ENCODE results near the gene LDLRAD4.
A peak's percentile ranks its signal among the peaks of the same experiment; 100 is the strongest.

LDLRAD4 gene

DNA sequence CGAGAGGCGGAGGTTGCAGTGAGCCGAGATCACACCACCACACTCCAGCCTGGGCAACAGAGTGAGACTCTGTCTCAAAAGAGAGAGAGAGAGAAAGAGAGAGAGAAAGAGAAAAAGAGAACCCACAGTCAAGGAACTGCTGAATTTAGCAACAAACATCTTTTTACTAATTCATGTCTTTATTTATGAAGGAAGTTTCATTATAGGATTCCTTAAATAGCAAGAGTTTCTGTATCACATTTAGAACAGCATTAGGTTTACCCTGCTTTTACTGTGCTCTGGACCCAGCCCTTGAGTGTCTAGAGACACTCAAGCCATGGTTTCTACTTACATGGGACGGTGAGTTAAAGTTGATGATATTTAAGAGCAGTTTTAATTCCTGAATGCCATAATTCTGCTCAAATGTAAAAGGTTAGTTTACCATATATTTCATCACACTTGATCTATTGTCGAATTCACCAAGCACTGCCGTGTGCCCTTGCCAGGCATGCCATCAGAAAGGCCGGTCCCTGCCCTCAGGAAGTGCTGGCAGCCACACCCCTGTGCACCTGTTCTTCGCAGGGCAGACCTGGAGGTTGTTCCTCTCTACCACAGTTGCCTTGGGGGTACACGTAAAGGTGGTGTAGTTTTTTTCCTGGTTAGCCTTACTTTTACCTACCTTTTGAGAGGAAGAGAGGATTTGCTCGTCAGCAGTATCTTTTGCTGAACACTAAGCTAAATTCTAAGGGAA, 153.3 kb downstream of the LDLRAD4 start:
- Histone ChIP-seq H3K36me3 (no peaks in the 10 kb centered on the region), H3K27ac (no peak overlapping the region), H3K4me3 (ENCODE audit: low read depth, low read length) (no peak overlapping the region), H3K27me3 (ENCODE audit: insufficient read depth, low read depth, severe bottlenecking) (no peaks in the 10 kb centered on the region), H3K9me3 (ENCODE audit: severe bottlenecking) (no peaks in the 10 kb centered on the region)
- TF ChIP-seq, protein P1, sequence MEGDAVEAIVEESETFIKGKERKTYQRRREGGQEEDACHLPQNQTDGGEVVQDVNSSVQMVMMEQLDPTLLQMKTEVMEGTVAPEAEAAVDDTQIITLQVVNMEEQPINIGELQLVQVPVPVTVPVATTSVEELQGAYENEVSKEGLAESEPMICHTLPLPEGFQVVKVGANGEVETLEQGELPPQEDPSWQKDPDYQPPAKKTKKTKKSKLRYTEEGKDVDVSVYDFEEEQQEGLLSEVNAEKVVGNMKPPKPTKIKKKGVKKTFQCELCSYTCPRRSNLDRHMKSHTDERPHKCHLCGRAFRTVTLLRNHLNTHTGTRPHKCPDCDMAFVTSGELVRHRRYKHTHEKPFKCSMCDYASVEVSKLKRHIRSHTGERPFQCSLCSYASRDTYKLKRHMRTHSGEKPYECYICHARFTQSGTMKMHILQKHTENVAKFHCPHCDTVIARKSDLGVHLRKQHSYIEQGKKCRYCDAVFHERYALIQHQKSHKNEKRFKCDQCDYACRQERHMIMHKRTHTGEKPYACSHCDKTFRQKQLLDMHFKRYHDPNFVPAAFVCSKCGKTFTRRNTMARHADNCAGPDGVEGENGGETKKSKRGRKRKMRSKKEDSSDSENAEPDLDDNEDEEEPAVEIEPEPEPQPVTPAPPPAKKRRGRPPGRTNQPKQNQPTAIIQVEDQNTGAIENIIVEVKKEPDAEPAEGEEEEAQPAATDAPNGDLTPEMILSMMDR (IDR thresholded peaks at IDR 0.05; ENCODE audit: low read depth, low read length): no peak
- DNase-seq: no peak

DNA sequence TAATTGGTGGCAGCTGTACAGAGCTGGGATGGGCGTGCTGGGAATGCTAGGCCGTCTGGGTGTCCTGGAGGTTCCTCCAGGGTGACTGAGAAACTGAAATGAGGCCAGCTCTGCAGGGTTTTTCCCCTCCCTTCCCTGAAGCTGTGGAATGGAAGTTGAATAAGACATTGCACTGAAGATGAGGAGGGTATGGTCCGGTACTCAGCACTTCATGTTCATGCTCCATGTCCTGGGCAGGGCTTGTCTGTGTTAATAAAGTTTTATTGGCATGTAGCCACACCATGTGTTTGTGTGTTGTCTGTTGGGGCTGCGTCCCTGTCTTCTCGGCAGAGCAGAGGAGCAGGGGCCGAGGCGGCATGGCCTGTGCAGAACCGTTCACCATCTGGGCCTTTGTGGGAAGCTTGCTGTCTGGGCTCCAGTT, 154.0 kb downstream of the LDLRAD4 start:
- TF ChIP-seq, protein P1 (IDR thresholded peaks at IDR 0.05; ENCODE audit: low read depth, low read length): no peak
- no peaks in the 10 kb centered on the region for H3K27me3 ChIP-seq (ENCODE audit: insufficient read depth, low read depth, severe bottlenecking)
- no peaks in the 10 kb centered on the region for H3K36me3 ChIP-seq
- no peaks in the 10 kb centered on the region for H3K9me3 ChIP-seq (ENCODE audit: severe bottlenecking)
- no peak overlapping the region for H3K4me3 ChIP-seq (ENCODE audit: low read depth, low read length)
- no peak overlapping the region for H3K27ac ChIP-seq
- no peak for DNase-seq

GRCh38 chr18:13374096-13374467, 155.5 kb downstream of the LDLRAD4 start:
- no peaks in the 10 kb centered on the region for H3K27me3 ChIP-seq (ENCODE audit: insufficient read depth, low read depth, severe bottlenecking)
- TF ChIP-seq, protein P1 (IDR thresholded peaks at IDR 0.05; ENCODE audit: low read depth, low read length): no peak
- H3K4me3 ChIP-seq (ENCODE audit: low read depth, low read length): no peak overlapping the region
- H3K36me3 ChIP-seq: no peaks in the 10 kb centered on the region
- no peak for DNase-seq
- H3K27ac ChIP-seq: no peak overlapping the region
- H3K9me3 ChIP-seq (ENCODE audit: severe bottlenecking): no peaks in the 10 kb centered on the region

DNA sequence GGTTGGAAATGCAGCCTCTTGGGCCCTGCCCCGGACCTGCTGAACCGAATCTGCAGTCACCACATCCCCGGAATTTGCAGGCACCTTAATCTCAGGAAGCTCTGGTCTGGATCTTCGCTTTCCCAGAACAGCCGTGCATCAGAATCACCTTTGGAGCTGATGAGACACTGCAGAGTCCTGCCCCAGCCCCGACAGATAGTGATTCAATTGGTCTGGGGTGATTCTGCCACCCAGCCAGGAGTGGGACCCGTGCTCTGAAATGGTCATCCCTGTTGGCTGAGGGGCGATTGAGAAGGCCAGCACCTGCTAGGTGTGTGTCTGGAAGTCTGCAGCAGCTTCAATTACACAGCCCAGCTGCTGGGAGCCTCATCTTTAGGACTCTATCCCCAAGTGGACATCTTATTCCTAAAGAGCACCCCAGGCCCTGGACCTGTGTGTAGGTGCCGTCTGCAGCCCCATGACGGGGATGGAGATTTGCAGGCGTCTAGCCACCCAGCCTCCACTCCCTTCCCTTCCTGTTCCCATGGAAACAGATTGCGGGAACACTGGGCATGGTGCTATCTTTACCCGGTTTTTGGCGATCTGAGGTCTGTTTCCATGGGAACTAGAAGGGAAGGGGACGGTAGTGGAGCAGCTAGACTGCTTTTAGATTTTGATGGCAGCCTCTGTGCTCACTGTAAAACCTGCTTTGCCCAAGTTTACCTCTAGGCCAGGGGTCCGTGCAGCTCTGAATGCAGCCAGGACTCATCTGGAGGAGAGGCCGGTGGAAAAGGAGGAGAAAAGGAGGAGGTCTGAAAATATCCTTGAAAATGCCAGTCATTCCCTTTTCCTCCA, 156.1 kb downstream of the LDLRAD4 start:
- Histone ChIP-seq H3K36me3 (no peaks in the 10 kb centered on the region), H3K9me3 (ENCODE audit: severe bottlenecking) (no peaks in the 10 kb centered on the region), H3K27me3 (ENCODE audit: insufficient read depth, low read depth, severe bottlenecking) (no peaks in the 10 kb centered on the region), H3K4me3 (ENCODE audit: low read depth, low read length) (no peak overlapping the region), H3K27ac (no peak overlapping the region)
- no peak for DNase-seq
- TF ChIP-seq, protein P1 (IDR thresholded peaks at IDR 0.05; ENCODE audit: low read depth, low read length): no peak

DNA sequence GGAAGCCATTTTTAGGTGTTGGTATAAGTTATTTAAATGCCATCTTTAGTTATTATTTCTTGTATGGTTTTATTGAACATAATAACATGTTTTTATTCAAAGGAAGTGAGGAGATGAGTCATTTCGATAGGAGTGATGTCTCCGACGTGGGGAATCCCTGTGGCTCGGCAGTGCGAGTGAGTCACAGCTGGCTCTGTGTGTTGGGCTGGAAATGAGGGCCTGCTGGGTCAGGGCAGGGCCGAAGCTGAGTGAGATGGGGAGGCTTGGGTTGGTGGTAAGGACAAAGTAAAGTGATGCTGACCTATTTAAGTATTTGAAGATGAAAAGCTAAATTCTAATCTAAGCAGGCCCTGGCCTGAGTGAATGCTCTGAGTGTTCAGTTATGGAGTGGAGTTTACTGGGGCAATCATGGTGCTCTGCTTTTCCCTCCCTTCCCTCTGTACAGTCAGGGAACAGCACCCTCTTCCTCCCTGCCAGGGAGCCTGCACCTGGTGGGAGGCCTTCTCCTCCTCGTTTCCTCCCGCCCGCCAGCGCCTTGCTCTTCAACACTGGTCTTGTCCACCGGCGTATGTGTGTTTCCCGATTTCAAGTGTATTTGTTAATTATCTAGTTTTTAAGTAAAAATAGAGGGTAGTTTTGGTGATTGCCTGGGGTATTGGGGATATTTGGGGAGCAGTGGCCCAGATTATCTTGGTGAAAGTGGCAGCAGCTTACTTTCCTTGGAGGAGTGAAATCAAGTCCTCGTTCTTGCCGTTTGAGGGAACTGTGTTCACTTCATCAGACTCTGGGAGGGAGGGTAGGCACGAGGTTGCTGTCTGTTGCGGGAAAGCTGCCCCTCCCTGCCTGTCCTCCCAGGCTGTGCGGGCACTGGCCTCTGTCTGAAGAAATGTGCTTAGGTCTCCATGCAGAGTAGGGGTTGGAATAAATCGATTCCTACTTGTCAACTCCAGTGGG, 157.0 kb downstream of the LDLRAD4 start:
- no peaks in the 10 kb centered on the region for H3K27me3 ChIP-seq (ENCODE audit: insufficient read depth, low read depth, severe bottlenecking)
- no peaks in the 10 kb centered on the region for H3K36me3 ChIP-seq
- TF ChIP-seq, protein P1 (IDR thresholded peaks at IDR 0.05; ENCODE audit: low read depth, low read length): peak; percentile 19; the same call in 1 of the 2 replicates
- no peak for DNase-seq
- H3K4me3 ChIP-seq (ENCODE audit: low read depth, low read length): no peak overlapping the region
- H3K27ac ChIP-seq: no peak overlapping the region
- H3K9me3 ChIP-seq (ENCODE audit: severe bottlenecking): no peaks in the 10 kb centered on the region

Data from WERI-Rb-1 (cell line).